Mammary epithelial cell (primary cell): ENCODE results near the gene SHD.

Experiments
- EZH2 ChIP-seq: IDR thresholded peaks from 2 replicates; pipeline ENCODE4 v1.6.1; 2012; ENCODE audit warnings: low read length, inconsistent platforms, borderline replicate concordance
- TF ChIP-seq, protein P1 (sequence below), 2 donors: IDR thresholded peaks in 1 of 2; conservative IDR thresholded peaks in 1 of 2; 2 replicates each; pipeline ENCODE4 v1.5.1; 2011 to 2012; ENCODE audit warnings: inconsistent platforms in 2 of 2, low read length in 2 of 2, mild to moderate bottlenecking in 2 of 2, control low read depth in 1 of 2, low read depth in 1 of 2; ENCODE audit not compliant: insufficient read depth in 1 of 2; ENCODE audit errors: extremely low read depth in 1 of 2

DNA sequence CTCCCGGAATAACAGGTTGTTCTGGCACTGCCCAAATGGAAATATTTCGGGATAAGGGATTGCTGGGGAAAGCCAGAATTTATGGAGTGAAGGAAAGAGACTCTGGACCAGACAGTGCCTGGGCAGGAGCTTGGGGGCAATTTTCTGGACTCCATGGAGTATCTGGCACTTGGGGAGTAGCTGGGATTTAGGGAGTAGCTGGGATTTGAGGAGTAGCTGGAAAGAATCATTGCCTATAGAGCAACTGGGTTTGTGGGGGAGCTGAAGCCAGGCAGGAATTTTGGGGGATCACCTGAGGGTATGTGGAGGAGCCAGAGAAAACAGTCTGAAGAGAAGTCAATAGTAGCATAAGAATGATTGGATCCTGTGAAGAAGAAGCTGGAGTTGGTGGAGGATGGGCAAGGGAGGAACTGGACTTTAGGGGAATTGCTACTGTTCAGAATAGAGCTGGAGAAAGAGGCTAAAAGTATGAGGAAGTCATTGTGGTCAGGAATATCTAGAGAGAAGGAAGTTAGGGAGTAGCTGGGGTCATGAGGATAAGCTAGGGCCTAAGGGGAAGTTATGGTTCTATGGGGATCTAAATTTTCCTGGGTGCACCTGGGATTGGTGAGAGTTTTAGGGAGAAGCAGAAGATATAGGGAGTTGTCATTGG is 40.1 kb downstream of the SHD start:
- no peak for TF ChIP-seq EZH2
- TF ChIP-seq, protein P1, sequence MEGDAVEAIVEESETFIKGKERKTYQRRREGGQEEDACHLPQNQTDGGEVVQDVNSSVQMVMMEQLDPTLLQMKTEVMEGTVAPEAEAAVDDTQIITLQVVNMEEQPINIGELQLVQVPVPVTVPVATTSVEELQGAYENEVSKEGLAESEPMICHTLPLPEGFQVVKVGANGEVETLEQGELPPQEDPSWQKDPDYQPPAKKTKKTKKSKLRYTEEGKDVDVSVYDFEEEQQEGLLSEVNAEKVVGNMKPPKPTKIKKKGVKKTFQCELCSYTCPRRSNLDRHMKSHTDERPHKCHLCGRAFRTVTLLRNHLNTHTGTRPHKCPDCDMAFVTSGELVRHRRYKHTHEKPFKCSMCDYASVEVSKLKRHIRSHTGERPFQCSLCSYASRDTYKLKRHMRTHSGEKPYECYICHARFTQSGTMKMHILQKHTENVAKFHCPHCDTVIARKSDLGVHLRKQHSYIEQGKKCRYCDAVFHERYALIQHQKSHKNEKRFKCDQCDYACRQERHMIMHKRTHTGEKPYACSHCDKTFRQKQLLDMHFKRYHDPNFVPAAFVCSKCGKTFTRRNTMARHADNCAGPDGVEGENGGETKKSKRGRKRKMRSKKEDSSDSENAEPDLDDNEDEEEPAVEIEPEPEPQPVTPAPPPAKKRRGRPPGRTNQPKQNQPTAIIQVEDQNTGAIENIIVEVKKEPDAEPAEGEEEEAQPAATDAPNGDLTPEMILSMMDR (conservative IDR thresholded peaks at IDR 0.05 in 1 of 2, IDR thresholded peaks at IDR 0.05 in 1 of 2; ENCODE audit: extremely low read depth in 1 of 2, insufficient read depth in 1 of 2, low read depth in 1 of 2, low read length in 2 of 2): no peak
